DMS 273 (cell line): Measurements from ENCODE around the gene HOXA13.

Experiments used
- DNase-seq: peaks from one replicate; lab custom pipeline; 2025; ENCODE audit not compliant: unreplicated experiment; lab: John Stamatoyannopoulos, UW

The HOXA13 gene

GRCh38 chr7:27193335-27194001, 6.4 kb downstream of the HOXA13 start:
- DNase-seq: no peak

- DNase-seq: no peak
These were observed 7.2 kb downstream of the HOXA13 start for GRCh38 chr7:27192546-27193334.

- DNase-seq: no peak
These were observed 7.9 kb downstream of the HOXA13 start for GRCh38 chr7:27191833-27192545.

- no peak for DNase-seq
These were observed 8.6 kb downstream of the HOXA13 start for GRCh38 chr7:27191161-27191731.

GRCh38 chr7:27189997-27190748, 9.7 kb downstream of the HOXA13 start:
- peak; percentile 84 for DNase-seq

GRCh38 chr7:27189295-27189996, 10.4 kb downstream of the HOXA13 start:
- DNase-seq: no peak

GRCh38 chr7:27188386-27189294, 11.3 kb downstream of the HOXA13 start:
- no peak for DNase-seq

- DNase-seq: no peak
These were observed 12.2 kb downstream of the HOXA13 start for GRCh38 chr7:27187475-27188385.

- no peak for DNase-seq
These were observed 13.0 kb downstream of the HOXA13 start for GRCh38 chr7:27186668-27187474.

GRCh38 chr7:27185854-27186667, 13.8 kb downstream of the HOXA13 start:
- no peak for DNase-seq

GRCh38 chr7:27185013-27185853, 14.7 kb downstream of the HOXA13 start, which contains the start of gene HOXA11:
HOXA11 (minus strand) TSS chr7:27185232; CDS start chr7:27185144, 88 bp downstream.
- DNase-seq: peak; percentile 57

- DNase-seq: peak; percentile 82
These were observed 15.4 kb downstream of the HOXA13 start for GRCh38 chr7:27184337-27185012.

GRCh38 chr7:27183682-27184336, 16.1 kb downstream of the HOXA13 start:
- peak; percentile 74 for DNase-seq
